ENCODE data around the gene EGLN2.
"Not testable (repeated sequence)": the region's sequence is repeated elsewhere in the genome, so short reads cannot be mapped to it uniquely, and the experiment has no call there.

EGLN2 gene

DNA sequence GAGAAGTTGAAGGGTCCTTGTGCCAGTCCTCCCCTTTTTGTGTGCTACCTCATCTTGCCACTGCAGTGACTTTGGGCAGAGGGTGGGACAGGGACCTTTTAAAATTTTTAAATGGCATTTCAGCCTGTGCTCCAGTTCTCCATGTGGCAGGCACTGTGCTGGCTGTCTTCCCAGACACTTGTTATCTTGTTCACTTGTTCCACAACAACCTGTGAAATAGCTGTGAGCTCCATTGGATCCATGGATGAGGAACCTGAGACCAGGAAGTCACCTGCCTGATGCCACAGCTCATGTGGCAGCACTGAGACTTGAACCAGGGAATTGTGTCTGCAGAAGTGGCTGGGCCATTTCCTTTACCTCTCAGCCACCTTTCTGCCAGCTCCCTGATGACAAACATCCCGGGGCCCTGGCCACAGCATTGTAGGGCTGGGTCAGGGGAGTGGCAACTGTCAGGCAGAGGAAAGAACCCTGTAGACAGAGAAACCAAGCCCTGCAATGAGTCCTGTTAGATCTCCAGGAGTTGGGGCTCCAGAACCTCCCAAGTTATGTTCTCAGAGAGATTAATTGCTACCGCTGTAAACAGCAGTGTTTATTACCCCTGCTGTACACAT is 6.4 kb downstream of the EGLN2 start:
- Histone ChIP-seq H3K9ac (ENCODE audit: low read depth, low read length) (peak overlapping the region; percentile 29), H3K4me1 (ENCODE audit: control insufficient read depth, insufficient read depth, low read length) (peaks cover 38% of the 10 kb centered on the region), H3K4me3 (ENCODE audit: low read depth, low read length) (no peak overlapping the region), H3K36me3 (ENCODE audit: control insufficient read depth, insufficient read depth, low read length) (peaks cover 63% of the 10 kb centered on the region), H3K9me3 (ENCODE audit: control insufficient read depth, insufficient read depth, low read length) (no peaks in the 10 kb centered on the region), H3K27me3 (ENCODE audit: control insufficient read depth, insufficient read depth, low read length) (no peaks in the 10 kb centered on the region)

- no peak overlapping the region for H3K9ac ChIP-seq (ENCODE audit: low read depth, low read length)
- peak overlapping the region; percentile 31 for H3K4me3 ChIP-seq (ENCODE audit: low read depth, low read length)
- no peaks in the 10 kb centered on the region for H3K9me3 ChIP-seq (ENCODE audit: control insufficient read depth, insufficient read depth, low read length)
- peaks cover under 1% of the 10 kb centered on the region for H3K27me3 ChIP-seq (ENCODE audit: control insufficient read depth, insufficient read depth, low read length)
- peaks cover 53% of the 10 kb centered on the region for H3K36me3 ChIP-seq (ENCODE audit: control insufficient read depth, insufficient read depth, low read length)
- H3K4me1 ChIP-seq (ENCODE audit: control insufficient read depth, insufficient read depth, low read length): peaks cover 38% of the 10 kb centered on the region
Measured at GRCh38 chr19:40806423-40807146, 7.6 kb downstream of the EGLN2 start.

DNA sequence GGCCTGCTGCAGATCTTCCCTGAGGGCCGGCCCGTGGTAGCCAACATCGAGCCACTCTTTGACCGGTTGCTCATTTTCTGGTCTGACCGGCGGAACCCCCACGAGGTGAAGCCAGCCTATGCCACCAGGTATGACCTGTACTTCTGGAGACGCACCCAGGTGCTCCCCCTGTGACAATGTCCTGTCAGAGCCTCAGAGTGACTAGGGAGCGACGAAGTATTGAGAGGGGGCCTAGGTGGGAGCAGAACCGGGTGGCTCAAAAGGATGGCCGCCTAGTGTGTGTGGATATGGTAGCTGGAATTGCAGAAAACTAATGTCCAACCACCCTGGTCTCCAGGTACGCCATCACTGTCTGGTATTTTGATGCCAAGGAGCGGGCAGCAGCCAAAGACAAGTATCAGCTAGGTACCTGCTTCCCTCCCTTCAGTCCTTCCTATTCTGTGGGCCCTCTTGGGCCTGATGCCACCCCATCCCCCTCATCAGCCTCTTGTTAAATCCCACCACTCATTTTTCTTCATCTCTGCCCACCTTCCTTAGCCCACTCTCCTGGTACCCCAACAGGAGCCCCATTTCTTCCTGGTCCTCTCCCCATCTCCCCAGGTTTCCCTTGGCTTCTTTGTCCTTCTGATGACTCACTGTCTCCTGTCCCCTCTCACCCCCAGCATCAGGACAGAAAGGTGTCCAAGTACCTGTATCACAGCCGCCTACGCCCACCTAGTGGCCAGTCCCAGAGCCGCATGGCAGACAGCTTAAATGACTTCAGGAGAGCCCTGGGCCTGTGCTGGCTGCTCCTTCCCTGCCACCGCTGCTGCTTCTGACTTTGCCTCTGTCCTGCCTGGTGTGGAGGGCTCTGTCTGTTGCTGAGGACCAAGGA is 8.4 kb downstream of the EGLN2 start:
- Histone ChIP-seq H3K4me3 (ENCODE audit: low read depth, low read length) (no peak overlapping the region), H3K9me3 (ENCODE audit: control insufficient read depth, insufficient read depth, low read length) (no peaks in the 10 kb centered on the region), H3K9ac (ENCODE audit: low read depth, low read length) (no peak overlapping the region), H3K4me1 (ENCODE audit: control insufficient read depth, insufficient read depth, low read length) (peaks cover 34% of the 10 kb centered on the region), H3K27me3 (ENCODE audit: control insufficient read depth, insufficient read depth, low read length) (peaks cover 2% of the 10 kb centered on the region), H3K36me3 (ENCODE audit: control insufficient read depth, insufficient read depth, low read length) (peaks cover 47% of the 10 kb centered on the region)

DNA sequence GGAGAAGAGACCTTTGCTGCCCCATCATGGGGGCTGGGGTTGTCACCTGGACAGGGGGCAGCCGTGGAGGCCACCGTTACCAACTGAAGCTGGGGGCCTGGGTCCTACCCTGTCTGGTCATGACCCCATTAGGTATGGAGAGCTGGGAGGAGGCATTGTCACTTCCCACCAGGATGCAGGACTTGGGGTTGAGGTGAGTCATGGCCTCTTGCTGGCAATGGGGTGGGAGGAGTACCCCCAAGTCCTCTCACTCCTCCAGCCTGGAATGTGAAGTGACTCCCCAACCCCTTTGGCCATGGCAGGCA is 9.0 kb downstream of the EGLN2 start:
- H3K27me3 ChIP-seq (ENCODE audit: control insufficient read depth, insufficient read depth, low read length): peaks cover 8% of the 10 kb centered on the region
- peaks cover 43% of the 10 kb centered on the region for H3K36me3 ChIP-seq (ENCODE audit: control insufficient read depth, insufficient read depth, low read length)
- no peak overlapping the region for H3K4me3 ChIP-seq (ENCODE audit: low read depth, low read length)
- no peaks in the 10 kb centered on the region for H3K9me3 ChIP-seq (ENCODE audit: control insufficient read depth, insufficient read depth, low read length)
- peaks cover 31% of the 10 kb centered on the region for H3K4me1 ChIP-seq (ENCODE audit: control insufficient read depth, insufficient read depth, low read length)
- no peak overlapping the region for H3K9ac ChIP-seq (ENCODE audit: low read depth, low read length)

DNA sequence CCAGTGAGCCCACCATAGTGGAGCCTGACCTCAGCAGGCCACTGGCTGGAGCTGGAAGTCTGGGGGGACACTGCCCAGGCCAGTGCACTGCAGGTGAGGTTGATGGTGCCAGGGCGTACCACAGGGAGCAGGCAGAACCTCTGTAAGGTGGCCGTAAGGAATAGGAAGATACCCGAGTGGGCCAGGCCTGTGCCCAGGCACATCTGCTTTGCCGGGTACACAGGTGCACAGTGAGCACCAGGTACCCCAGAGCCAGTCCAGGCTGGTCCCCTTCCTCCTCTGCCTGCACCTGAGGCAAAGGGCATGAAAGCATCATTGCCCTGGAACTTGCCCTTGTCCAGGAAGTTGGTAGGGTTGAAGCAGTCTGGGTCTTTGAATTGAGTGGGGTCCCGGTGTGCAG is 9.5 kb downstream of the EGLN2 start:
- H3K4me1 ChIP-seq (ENCODE audit: control insufficient read depth, insufficient read depth, low read length): peaks cover 29% of the 10 kb centered on the region
- no peaks in the 10 kb centered on the region for H3K9me3 ChIP-seq (ENCODE audit: control insufficient read depth, insufficient read depth, low read length)
- no peak overlapping the region for H3K4me3 ChIP-seq (ENCODE audit: low read depth, low read length)
- H3K36me3 ChIP-seq (ENCODE audit: control insufficient read depth, insufficient read depth, low read length): peaks cover 38% of the 10 kb centered on the region
- peaks cover 9% of the 10 kb centered on the region for H3K27me3 ChIP-seq (ENCODE audit: control insufficient read depth, insufficient read depth, low read length)
- no peak overlapping the region for H3K9ac ChIP-seq (ENCODE audit: low read depth, low read length)

- peaks cover 9% of the 10 kb centered on the region for H3K27me3 ChIP-seq (ENCODE audit: control insufficient read depth, insufficient read depth, low read length)
- no peaks in the 10 kb centered on the region for H3K9me3 ChIP-seq (ENCODE audit: control insufficient read depth, insufficient read depth, low read length)
- no peak overlapping the region for H3K9ac ChIP-seq (ENCODE audit: low read depth, low read length)
- peaks cover 19% of the 10 kb centered on the region for H3K4me1 ChIP-seq (ENCODE audit: control insufficient read depth, insufficient read depth, low read length)
- H3K36me3 ChIP-seq (ENCODE audit: control insufficient read depth, insufficient read depth, low read length): peaks cover 32% of the 10 kb centered on the region
- no peak overlapping the region for H3K4me3 ChIP-seq (ENCODE audit: low read depth, low read length)
Measured at GRCh38 chr19:40809358-40810086, 10.5 kb downstream of the EGLN2 start.

DNA sequence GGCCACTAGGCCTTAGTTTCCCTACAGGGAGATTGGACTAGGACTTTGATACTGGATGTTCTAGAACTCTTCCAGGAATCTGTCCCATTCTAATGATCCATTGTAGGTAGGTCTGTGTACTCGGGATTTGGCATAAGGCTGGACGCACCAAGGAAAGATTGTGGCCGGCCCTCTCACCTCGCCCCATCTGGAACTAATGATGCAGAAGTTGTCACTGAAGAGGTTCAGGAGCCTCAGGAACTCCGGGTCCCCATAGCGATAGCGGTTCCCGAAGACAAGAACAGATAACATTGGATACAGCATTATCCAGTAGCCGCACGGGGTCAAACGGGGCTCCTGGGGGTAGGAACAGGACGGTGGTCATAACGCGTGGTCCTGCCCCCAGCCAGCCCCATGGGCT is 11.2 kb downstream of the EGLN2 start:
- Histone ChIP-seq H3K36me3 (ENCODE audit: control insufficient read depth, insufficient read depth, low read length) (peaks cover 26% of the 10 kb centered on the region), H3K27me3 (ENCODE audit: control insufficient read depth, insufficient read depth, low read length) (peaks cover 9% of the 10 kb centered on the region), H3K4me1 (ENCODE audit: control insufficient read depth, insufficient read depth, low read length) (peaks cover 15% of the 10 kb centered on the region), H3K4me3 (ENCODE audit: low read depth, low read length) (peak overlapping the region; percentile 56), H3K9ac (ENCODE audit: low read depth, low read length) (no peak overlapping the region), H3K9me3 (ENCODE audit: control insufficient read depth, insufficient read depth, low read length) (no peaks in the 10 kb centered on the region)

DNA sequence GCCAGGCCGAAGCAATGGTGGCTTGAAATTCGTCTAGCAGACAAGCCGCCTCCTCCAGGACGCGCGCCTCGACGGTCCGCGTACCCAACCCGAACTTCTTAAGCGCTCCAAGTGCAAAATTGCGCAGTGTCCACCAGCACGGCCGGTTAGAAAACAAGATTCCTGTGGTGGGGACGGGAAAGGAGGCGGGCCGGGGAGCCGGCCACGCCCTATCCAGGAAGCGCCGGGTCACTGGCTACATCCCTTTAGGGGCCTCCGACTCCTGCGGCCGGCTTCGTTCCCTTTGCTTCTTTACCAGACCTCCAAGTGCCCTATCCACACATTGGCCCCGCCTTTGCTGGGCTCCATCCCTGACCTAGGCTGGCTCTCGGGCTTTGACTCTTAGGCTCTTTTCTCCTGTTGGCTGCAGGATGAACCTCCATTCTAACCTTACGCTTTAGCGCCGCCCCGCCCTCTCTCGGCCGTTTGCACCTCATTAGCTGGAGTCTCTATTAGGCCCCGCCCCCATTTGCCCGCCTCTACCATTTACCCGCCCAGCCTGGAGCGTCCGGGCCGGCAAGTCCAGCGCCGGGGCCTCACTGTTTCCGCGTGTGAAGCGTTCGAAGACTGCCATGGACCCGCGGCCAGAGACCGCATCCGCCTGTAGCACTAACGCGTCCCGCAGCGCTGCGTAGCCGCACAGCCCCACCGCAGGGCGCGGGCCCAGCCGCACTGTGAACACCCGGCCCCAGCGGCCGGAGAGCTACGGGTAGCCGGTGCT is 11.8 kb downstream of the EGLN2 start:
- not testable (repeated sequence) for H3K9me3 ChIP-seq (ENCODE audit: control insufficient read depth, insufficient read depth, low read length); H3K9ac ChIP-seq (ENCODE audit: low read depth, low read length); H3K27me3 ChIP-seq (ENCODE audit: control insufficient read depth, insufficient read depth, low read length)
- peak overlapping the region; percentile 71 for H3K4me3 ChIP-seq (ENCODE audit: low read depth, low read length)
- peaks cover 22% of the 10 kb centered on the region for H3K36me3 ChIP-seq (ENCODE audit: control insufficient read depth, insufficient read depth, low read length)
- peaks cover 11% of the 10 kb centered on the region for H3K4me1 ChIP-seq (ENCODE audit: control insufficient read depth, insufficient read depth, low read length)

DNA sequence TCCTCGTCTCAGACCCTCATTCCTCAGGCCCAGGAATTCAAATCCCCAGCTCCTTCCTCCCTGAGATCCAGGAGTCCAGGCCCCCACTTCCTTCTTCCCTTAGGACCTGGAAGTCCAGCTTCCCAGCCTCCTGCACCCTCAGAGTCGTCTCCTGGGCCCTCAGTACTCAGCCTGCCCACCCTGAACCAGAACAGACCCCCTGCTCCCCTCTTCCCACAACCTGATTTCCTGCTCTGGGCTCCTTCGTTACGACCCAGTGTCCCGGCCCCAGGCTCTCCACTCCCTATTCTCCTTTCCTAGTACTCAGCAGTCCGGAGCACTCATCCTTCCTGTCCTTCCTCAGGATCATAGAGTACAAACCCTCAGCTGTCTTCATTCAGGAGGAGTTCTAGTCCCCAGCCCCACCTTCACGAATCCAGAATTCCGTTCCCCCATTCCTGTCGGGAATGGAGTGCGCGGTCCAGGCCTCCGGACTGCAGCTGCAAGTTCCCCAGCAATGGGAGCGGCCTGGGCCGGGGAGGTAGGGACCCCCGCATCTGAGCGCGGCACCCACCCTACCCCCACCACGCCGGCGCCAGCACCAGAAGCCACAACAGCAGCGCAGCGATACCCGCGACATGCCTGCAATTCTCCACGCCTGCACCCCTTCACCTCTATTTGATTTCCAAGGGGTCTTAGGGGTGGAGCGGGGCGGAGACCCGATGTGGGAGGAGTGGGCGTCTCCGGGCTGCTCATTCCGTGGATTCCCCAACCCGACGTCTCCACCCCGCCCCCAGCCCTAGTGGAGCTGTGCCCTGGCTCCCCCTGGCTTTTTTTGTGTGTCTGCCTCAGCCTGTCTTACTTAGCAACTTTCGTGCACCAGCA is 12.7 kb downstream of the EGLN2 start:
- Histone ChIP-seq H3K9me3 (ENCODE audit: control insufficient read depth, insufficient read depth, low read length) (no peaks in the 10 kb centered on the region), H3K27me3 (ENCODE audit: control insufficient read depth, insufficient read depth, low read length) (peaks cover 9% of the 10 kb centered on the region), H3K9ac (ENCODE audit: low read depth, low read length) (peak overlapping the region; percentile 73), H3K4me3 (ENCODE audit: low read depth, low read length) (peak overlapping the region; percentile 71), H3K36me3 (ENCODE audit: control insufficient read depth, insufficient read depth, low read length) (peaks cover 22% of the 10 kb centered on the region), H3K4me1 (ENCODE audit: control insufficient read depth, insufficient read depth, low read length) (peaks cover 9% of the 10 kb centered on the region)

GRCh38 chr19:40812571-40812970 is 13.6 kb downstream of the EGLN2 start:
- not testable (repeated sequence) for H3K27me3 ChIP-seq (ENCODE audit: control insufficient read depth, insufficient read depth, low read length); H3K4me3 ChIP-seq (ENCODE audit: low read depth, low read length); H3K9ac ChIP-seq (ENCODE audit: low read depth, low read length); H3K4me1 ChIP-seq (ENCODE audit: control insufficient read depth, insufficient read depth, low read length); H3K9me3 ChIP-seq (ENCODE audit: control insufficient read depth, insufficient read depth, low read length)
- H3K36me3 ChIP-seq (ENCODE audit: control insufficient read depth, insufficient read depth, low read length): peaks cover 16% of the 10 kb centered on the region
